Muscle layer of colon (tissue), 2 donors: ENCODE results near the gene CASK.
"Not testable (repeated sequence)": the region's sequence is repeated elsewhere in the genome, so short reads cannot be mapped to it uniquely, and the experiment has no call there.

Source experiments
- H3K27ac ChIP-seq: one replicate; pipeline ENCODE4 v1.7.0; 2013; ENCODE audit warnings: low read depth, mild to moderate bottlenecking, low read length, moderate library complexity
- H3K27me3 ChIP-seq, 2 donors: one replicate each; pipeline ENCODE4 v1.7.0; 2013; ENCODE audit warnings: low read length in 2 of 2, mild to moderate bottlenecking in 2 of 2; ENCODE audit not compliant: insufficient read depth in 2 of 2, control insufficient read depth in 1 of 2
- H3K36me3 ChIP-seq: one replicate; pipeline ENCODE4 v1.7.0; 2013; ENCODE audit warnings: mild to moderate bottlenecking, low read length; ENCODE audit not compliant: insufficient read depth
- H3K4me1 ChIP-seq: one replicate; pipeline ENCODE4 v1.7.0; 2013; ENCODE audit warnings: mild to moderate bottlenecking, low read length; ENCODE audit not compliant: insufficient read depth
- H3K4me3 ChIP-seq, 2 donors: one replicate each; pipeline ENCODE4 v1.7.0; 2013; ENCODE audit warnings: low read length in 2 of 2, low read depth in 1 of 2, mild to moderate bottlenecking in 1 of 2, moderate library complexity in 1 of 2
- H3K9ac ChIP-seq: one replicate; pipeline ENCODE4 v1.7.0; 2013; ENCODE audit warnings: low read length
- H3K9me3 ChIP-seq: one replicate; pipeline ENCODE4 v1.7.0; 2013; ENCODE audit warnings: mild to moderate bottlenecking, low read length
- donor health status: abdominal sarcoma.
- donor health status: Adenocarcinoma of cecum.

Gene CASK

GRCh38 chrX:41607264-41607832 is 316.0 kb downstream of the CASK start:
- Histone ChIP-seq H3K36me3 (no peaks in the 10 kb centered on the region), H3K4me3 (no peak overlapping the region), H3K27me3 (no peaks in the 10 kb centered on the region), H3K9me3 (no peaks in the 10 kb centered on the region), H3K9ac (no peak overlapping the region), H3K27ac (no peak overlapping the region), H3K4me1 (no peaks in the 10 kb centered on the region)

- H3K27ac ChIP-seq, H3K4me1 ChIP-seq, H3K4me3 ChIP-seq, H3K9ac ChIP-seq, H3K36me3 ChIP-seq, H3K9me3 ChIP-seq, H3K27me3 ChIP-seq: not testable (repeated sequence)
These were observed 317.3 kb downstream of the CASK start for GRCh38 chrX:41606057-41606456.

GRCh38 chrX:41604766-41605543 is 318.4 kb downstream of the CASK start:
- Histone ChIP-seq H3K36me3 (no peaks in the 10 kb centered on the region), H3K4me1 (no peaks in the 10 kb centered on the region), H3K9ac (no peak overlapping the region), H3K9me3 (no peaks in the 10 kb centered on the region), H3K27me3 (no peaks in the 10 kb centered on the region), H3K4me3 (no peak overlapping the region), H3K27ac (no peak overlapping the region)

GRCh38 chrX:41604177-41604576 is 319.2 kb downstream of the CASK start:
- Histone ChIP-seq H3K9me3 (no peaks in the 10 kb centered on the region), H3K36me3 (no peaks in the 10 kb centered on the region), H3K4me1 (no peaks in the 10 kb centered on the region), H3K4me3 (no peak overlapping the region), H3K27me3 (no peaks in the 10 kb centered on the region), H3K9ac (no peak overlapping the region), H3K27ac (no peak overlapping the region)

- no peaks in the 10 kb centered on the region for H3K9me3 ChIP-seq
- no peaks in the 10 kb centered on the region for H3K27me3 ChIP-seq
- H3K27ac ChIP-seq: no peak overlapping the region
- no peaks in the 10 kb centered on the region for H3K4me1 ChIP-seq
- no peak overlapping the region for H3K9ac ChIP-seq
- no peaks in the 10 kb centered on the region for H3K36me3 ChIP-seq
- no peak overlapping the region for H3K4me3 ChIP-seq
These were observed 319.8 kb downstream of the CASK start for GRCh38 chrX:41603596-41603995.

GRCh38 chrX:41602816-41603345 is 320.5 kb downstream of the CASK start:
- H3K27ac ChIP-seq: no peak overlapping the region

GRCh38 chrX:41600291-41600690 is 323.1 kb downstream of the CASK start:
- Histone ChIP-seq H3K4me3 (no peak overlapping the region), H3K36me3 (no peaks in the 10 kb centered on the region), H3K4me1 (no peaks in the 10 kb centered on the region), H3K9me3 (no peaks in the 10 kb centered on the region), H3K9ac (no peak overlapping the region), H3K27ac (no peak overlapping the region), H3K27me3 (no peaks in the 10 kb centered on the region)

More at GRCh38 chrX:41602816-41603345, 320.5 kb downstream of the CASK start:
- H3K36me3 ChIP-seq: no peaks in the 10 kb centered on the region
- no peak overlapping the region for H3K4me3 ChIP-seq
- no peaks in the 10 kb centered on the region for H3K9me3 ChIP-seq
- H3K27me3 ChIP-seq: no peaks in the 10 kb centered on the region
- H3K9ac ChIP-seq: no peak overlapping the region
- H3K4me1 ChIP-seq: no peaks in the 10 kb centered on the region

- no peak overlapping the region for H3K9ac ChIP-seq
- H3K27me3 ChIP-seq: no peaks in the 10 kb centered on the region
- H3K27ac ChIP-seq: no peak overlapping the region
- H3K36me3 ChIP-seq: no peaks in the 10 kb centered on the region
- no peaks in the 10 kb centered on the region for H3K9me3 ChIP-seq
- H3K4me3 ChIP-seq: no peak overlapping the region
- H3K4me1 ChIP-seq: no peaks in the 10 kb centered on the region
These were observed 323.8 kb downstream of the CASK start for GRCh38 chrX:41599507-41599906.

- H3K9me3 ChIP-seq: no peaks in the 10 kb centered on the region
- H3K4me3 ChIP-seq: no peak overlapping the region
- H3K4me1 ChIP-seq: no peaks in the 10 kb centered on the region
- H3K27me3 ChIP-seq: no peaks in the 10 kb centered on the region
- no peak overlapping the region for H3K27ac ChIP-seq
- no peaks in the 10 kb centered on the region for H3K36me3 ChIP-seq
- no peak overlapping the region for H3K9ac ChIP-seq
These were observed 326.8 kb downstream of the CASK start for GRCh38 chrX:41596596-41596995.

GRCh38 chrX:41594634-41595033 is 328.7 kb downstream of the CASK start:
- Histone ChIP-seq H3K9me3 (no peaks in the 10 kb centered on the region), H3K27me3 (no peaks in the 10 kb centered on the region), H3K27ac (no peak overlapping the region), H3K4me1 (no peaks in the 10 kb centered on the region), H3K36me3 (no peaks in the 10 kb centered on the region), H3K9ac (no peak overlapping the region), H3K4me3 (no peak overlapping the region)

- H3K4me3 ChIP-seq: no peak overlapping the region
- H3K36me3 ChIP-seq: no peaks in the 10 kb centered on the region
- H3K9ac ChIP-seq: no peak overlapping the region
- no peaks in the 10 kb centered on the region for H3K4me1 ChIP-seq
- H3K27ac ChIP-seq: no peak overlapping the region
- H3K27me3 ChIP-seq: no peaks in the 10 kb centered on the region
- no peaks in the 10 kb centered on the region for H3K9me3 ChIP-seq
These were observed 331.4 kb downstream of the CASK start for GRCh38 chrX:41591906-41592305.

GRCh38 chrX:41590641-41591040 is 332.7 kb downstream of the CASK start:
- H3K36me3 ChIP-seq: no peaks in the 10 kb centered on the region
- no peaks in the 10 kb centered on the region for H3K27me3 ChIP-seq
- no peak overlapping the region for H3K4me3 ChIP-seq
- no peaks in the 10 kb centered on the region for H3K9me3 ChIP-seq
- no peak overlapping the region for H3K27ac ChIP-seq
- no peak overlapping the region for H3K9ac ChIP-seq
- no peaks in the 10 kb centered on the region for H3K4me1 ChIP-seq
